PFSK-1 (cell line): ENCODE measurements around the gene CYTH1.

Experiments used
- FOXP2 ChIP-seq: optimal IDR thresholded peaks from 2 replicates; pipeline ENCODE3; 2011; ENCODE audit warnings: borderline replicate concordance, control low read depth, inconsistent platforms; ENCODE audit not compliant: insufficient read depth; ENCODE audit errors: extremely low read length, extremely low read depth
- POLR2AphosphoS5 ChIP-seq: IDR thresholded peaks from 2 replicates; pipeline ENCODE4 v1.6.1; 2012; ENCODE audit warnings: low read depth, mild to moderate bottlenecking, control low read depth, low read length, moderate library complexity
- REST ChIP-seq, 2 experiments: IDR thresholded peaks; 2 replicates each; pipeline versions ENCODE4 v1.6.1 to v1.8.0; 2011 to 2012; ENCODE audit warnings: low read depth in 2 of 2, low read length in 2 of 2, control low read depth in 1 of 2, inconsistent platforms in 1 of 2, mild to moderate bottlenecking in 1 of 2, moderate library complexity in 1 of 2; ENCODE audit not compliant: insufficient read depth in 1 of 2
- SIN3A ChIP-seq: IDR thresholded peaks from 2 replicates; pipeline ENCODE4 v1.6.1; 2012; ENCODE audit warnings: mild to moderate bottlenecking, low read length, moderate library complexity, borderline replicate concordance; ENCODE audit not compliant: insufficient read depth
- TAF1 ChIP-seq: IDR thresholded peaks from 2 replicates; pipeline ENCODE4 v1.6.1; 2012; ENCODE audit warnings: low read length, control low read depth, borderline replicate concordance; ENCODE audit not compliant: insufficient read depth

Gene CYTH1

GRCh38 chr17:78680436-78680835 lies 101.6 kb downstream of the CYTH1 start:
- no peak for TF ChIP-seq REST (IDR thresholded peaks at IDR 0.05; ENCODE audit: insufficient read depth in 1 of 2, low read depth in 2 of 2, low read length in 2 of 2)

GRCh38 chr17:78679495-78680395 lies 102.3 kb downstream of the CYTH1 start:
- TF ChIP-seq REST (IDR thresholded peaks at IDR 0.05; ENCODE audit: insufficient read depth in 1 of 2, low read depth in 2 of 2, low read length in 2 of 2), result no peak
- no peak for TF ChIP-seq POLR2AphosphoS5
- no peak for TF ChIP-seq SIN3A
- no peak for TF ChIP-seq TAF1
- no peak for TF ChIP-seq FOXP2

GRCh38 chr17:78678711-78679110 lies 103.4 kb downstream of the CYTH1 start:
- no peak for TF ChIP-seq FOXP2
- TF ChIP-seq REST (IDR thresholded peaks at IDR 0.05; ENCODE audit: insufficient read depth in 1 of 2, low read depth in 2 of 2, low read length in 2 of 2), result no peak
- no peak for TF ChIP-seq SIN3A
- TF ChIP-seq POLR2AphosphoS5, result no peak
- TF ChIP-seq TAF1, result no peak

- TF ChIP-seq FOXP2, result no peak
- no peak for TF ChIP-seq TAF1
- no peak for TF ChIP-seq POLR2AphosphoS5
- TF ChIP-seq REST (IDR thresholded peaks at IDR 0.05; ENCODE audit: insufficient read depth in 1 of 2, low read depth in 2 of 2, low read length in 2 of 2), result no peak
- TF ChIP-seq SIN3A, result no peak
Observed at GRCh38 chr17:78678222-78678557, 103.9 kb downstream of the CYTH1 start.
